Mesenchymal stem cell (in vitro differentiated cells and primary cell): ENCODE data around the gene PTER. TPM values are rescaled to one million over a fixed set of nuclear protein-coding genes. Genes with fewer than 3 reads are reported as not detected.
A peak's percentile ranks its signal among the peaks of the same experiment; 100 is the strongest.

Experiments
- DNase-seq: peaks from one replicate; pipeline ENCODE4 v3.0.0-alpha.2; 2013
- H2AFZ ChIP-seq: one replicate; pipeline ENCODE4 v1.6.1; 2013; ENCODE audit warnings: low read depth, mild to moderate bottlenecking, control low read depth, inconsistent platforms, low read length, moderate library complexity
- H2AK5ac ChIP-seq: 2 replicates; pipeline ENCODE4 v1.6.1; 2013; ENCODE audit warnings: low read length, moderate library complexity, mild to moderate bottlenecking, inconsistent platforms; ENCODE audit not compliant: severe bottlenecking
- H2BK120ac ChIP-seq: one replicate; pipeline ENCODE4 v1.6.1; 2013; ENCODE audit warnings: low read depth, mild to moderate bottlenecking, inconsistent platforms, low read length, moderate library complexity
- H2BK12ac ChIP-seq, 2 experiments: one replicate each; pipeline ENCODE4 v1.6.1; 2013; ENCODE audit warnings: inconsistent platforms in 2 of 2, low read length in 2 of 2, mild to moderate bottlenecking in 2 of 2, moderate library complexity in 2 of 2, control low read depth in 1 of 2
- H2BK15ac ChIP-seq: one replicate; pipeline ENCODE4 v1.6.1; 2013; ENCODE audit warnings: mild to moderate bottlenecking, low read depth, inconsistent platforms; ENCODE audit not compliant: poor library complexity, severe bottlenecking
- H2BK5ac ChIP-seq: 2 replicates; pipeline ENCODE4 v1.6.1; 2013; ENCODE audit warnings: low read depth, mild to moderate bottlenecking, low read length, control low read depth, inconsistent platforms; ENCODE audit not compliant: poor library complexity, severe bottlenecking
- H3K14ac ChIP-seq, 2 experiments: one replicate each; pipeline ENCODE4 v1.6.1; 2013; ENCODE audit warnings: inconsistent platforms in 2 of 2, low read length in 2 of 2, control low read depth in 1 of 2, mild to moderate bottlenecking in 1 of 2, moderate library complexity in 1 of 2
- H3K18ac ChIP-seq, 2 experiments: one replicate each; pipeline ENCODE4 v1.6.1; 2013; ENCODE audit warnings: inconsistent platforms in 2 of 2, low read length in 2 of 2, control low read depth in 1 of 2, low read depth in 1 of 2, mild to moderate bottlenecking in 1 of 2
- H3K23ac ChIP-seq, 2 experiments: one replicate each; pipeline ENCODE4 v1.6.1; 2013; ENCODE audit warnings: inconsistent platforms in 2 of 2, low read length in 2 of 2, mild to moderate bottlenecking in 2 of 2, moderate library complexity in 2 of 2, control low read depth in 1 of 2
- H3K27ac ChIP-seq: 2 replicates; pipeline ENCODE4 v1.5.1; 2013; ENCODE audit warnings: mild to moderate bottlenecking, moderate library complexity, low read length, control low read depth, inconsistent platforms; ENCODE audit not compliant: poor library complexity, severe bottlenecking
- H3K27me3 ChIP-seq, 2 experiments: 2 replicates each; pipeline versions ENCODE4 v1.6.1 to v1.7.0; 2013; ENCODE audit warnings: low read length in 2 of 2, mild to moderate bottlenecking in 2 of 2, moderate library complexity in 2 of 2, control low read depth in 1 of 2, inconsistent platforms in 1 of 2; ENCODE audit not compliant: control insufficient read depth in 1 of 2, insufficient read depth in 1 of 2
- H3K36me3 ChIP-seq, 2 experiments: 2 replicates each; pipeline versions ENCODE4 v1.6.1 to v1.7.0; 2013; ENCODE audit warnings: low read length in 2 of 2, control low read depth in 1 of 2, inconsistent platforms in 1 of 2, low read depth in 1 of 2, mild to moderate bottlenecking in 1 of 2; ENCODE audit not compliant: insufficient read depth in 2 of 2, control insufficient read depth in 1 of 2
- H3K4ac ChIP-seq, 2 experiments: one replicate each; pipeline ENCODE4 v1.6.1; 2013; ENCODE audit warnings: inconsistent platforms in 2 of 2, low read length in 2 of 2, mild to moderate bottlenecking in 2 of 2, moderate library complexity in 2 of 2, control low read depth in 1 of 2, low read depth in 1 of 2
- H3K4me1 ChIP-seq: 2 replicates; pipeline ENCODE4 v1.6.1; 2013; ENCODE audit warnings: low read depth, low read length, control low read depth; ENCODE audit not compliant: control insufficient read depth, insufficient read depth
- H3K4me2 ChIP-seq: 2 replicates; pipeline ENCODE4 v1.6.1; 2013; ENCODE audit warnings: low read length, mild to moderate bottlenecking, inconsistent platforms; ENCODE audit not compliant: poor library complexity, severe bottlenecking
- H3K4me3 ChIP-seq, 2 experiments: 2 replicates each; pipeline versions ENCODE4 v1.5.1 to v1.7.0; 2013; ENCODE audit warnings: low read length in 2 of 2, mild to moderate bottlenecking in 2 of 2, control low read depth in 1 of 2, low read depth in 1 of 2; ENCODE audit not compliant: insufficient read depth in 1 of 2
- H3K79me1 ChIP-seq: replicated peaks from 2 replicates; pipeline ENCODE4 v1.6.1; 2013; ENCODE audit warnings: mild to moderate bottlenecking, control low read depth, low read length, inconsistent platforms; ENCODE audit not compliant: poor library complexity, severe bottlenecking
- H3K9ac ChIP-seq: 2 replicates; pipeline ENCODE4 v1.7.0; 2013; ENCODE audit warnings: mild to moderate bottlenecking, low read length, moderate library complexity
- H3K9me3 ChIP-seq: 2 replicates; pipeline ENCODE4 v1.7.0; 2013; ENCODE audit warnings: mild to moderate bottlenecking, low read length; ENCODE audit not compliant: control insufficient read depth
- H4K8ac ChIP-seq: one replicate; pipeline ENCODE4 v1.6.1; 2013; ENCODE audit warnings: inconsistent platforms, mild to moderate bottlenecking, low read length, moderate library complexity
- H4K91ac ChIP-seq: one replicate; pipeline ENCODE4 v1.6.1; 2013; ENCODE audit warnings: mild to moderate bottlenecking, low read length, inconsistent platforms
- WGBS: methylation state at CpG from one replicate; pipeline ENCODE4 v1.1.7; 2013; ENCODE audit warnings: mixed read lengths; 5-methylcytosine and 5-hydroxymethylcytosine counted together
- small RNA-seq: library from polyadenylated mRNA; stranded (forward); fragments of <200 nt; extraction: miRNeasy Mini kit (QIAGEN cat#:217004); gene quantifications from one replicate; pipeline ENCODE3, GENCODE V24; 2013; ENCODE audit warnings: low read depth

The PTER gene

DNA sequence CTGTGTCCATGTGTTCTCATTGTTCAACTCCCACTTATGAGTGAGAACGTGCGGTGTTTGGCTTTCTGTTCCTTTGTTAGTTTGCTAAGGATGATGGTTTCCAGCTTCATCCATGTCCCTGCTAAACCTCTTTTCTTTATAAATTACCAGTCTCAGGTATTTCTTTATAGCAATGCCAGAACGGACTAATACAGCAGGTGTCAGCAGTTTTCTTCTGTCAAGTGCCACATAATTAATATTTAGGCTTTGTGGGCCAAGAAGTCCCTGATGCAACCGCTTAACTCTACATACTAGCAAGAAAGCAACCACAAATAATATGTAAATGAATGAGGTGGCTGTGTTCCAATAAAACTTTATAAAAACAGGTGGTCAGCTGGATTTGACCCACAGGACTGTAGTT is 111.2 kb downstream of the PTER start:
- no peak overlapping the region for H4K91ac ChIP-seq
- H2AK5ac ChIP-seq, result no peak overlapping the region
- no peak overlapping the region for H2AFZ ChIP-seq
- no peak overlapping the region for H3K27ac ChIP-seq
- H3K4me2 ChIP-seq, result no peak overlapping the region
- no peak overlapping the region for H3K9ac ChIP-seq
- no peak overlapping the region for H2BK12ac ChIP-seq
- no peak overlapping the region for H2BK5ac ChIP-seq
- no peaks in the 10 kb centered on the region for H3K4me1 ChIP-seq
- no peak overlapping the region for H3K14ac ChIP-seq
- no peak overlapping the region for H3K23ac ChIP-seq
- no peak for DNase-seq
- H3K18ac ChIP-seq, result no peak overlapping the region
- peaks cover 0 to 26% of the 10 kb centered on the region in 2 experiments for H3K27me3 ChIP-seq
- H3K4ac ChIP-seq, result no peak overlapping the region
- no peak overlapping the region for H3K4me3 ChIP-seq
- no peak overlapping the region for H4K8ac ChIP-seq
- no peak overlapping the region for H2BK15ac ChIP-seq
- no peaks in the 10 kb centered on the region for H3K79me1 ChIP-seq
- 90% methylated on average over 3 of the region's 4 CpGs for WGBS
- H3K36me3 ChIP-seq, result no peaks in the 10 kb centered on the region
- no peaks in the 10 kb centered on the region for H3K9me3 ChIP-seq
- no peak overlapping the region for H2BK120ac ChIP-seq

DNA sequence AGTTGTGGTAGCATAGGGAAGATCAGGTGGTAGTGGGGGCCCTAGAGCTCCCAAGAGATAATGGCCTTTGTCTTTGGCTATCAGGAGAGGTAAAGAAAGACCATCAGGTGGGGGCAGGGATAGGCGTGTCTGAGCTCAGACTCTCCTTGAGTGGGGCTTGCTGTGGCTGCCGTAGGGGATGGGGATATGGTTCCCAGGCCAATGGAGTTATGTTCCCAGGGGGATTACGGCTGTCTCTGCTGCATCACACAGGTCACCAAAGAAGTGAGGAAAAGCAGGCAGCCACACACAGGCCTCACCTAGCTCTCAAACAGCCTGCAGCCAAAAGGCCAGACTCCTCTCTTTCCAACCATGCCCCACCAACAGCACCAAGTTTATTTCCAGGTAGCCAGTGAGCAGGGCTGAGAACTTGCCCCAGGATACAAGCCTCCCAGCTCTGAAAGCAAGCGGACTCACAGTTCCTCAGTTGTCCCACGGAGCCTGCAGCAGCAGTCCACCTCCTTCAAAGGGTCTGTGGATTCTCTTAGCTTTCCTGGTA is 122.5 kb downstream of the PTER start:
- Histone ChIP-seq H3K4me3 (no peak overlapping the region), H4K8ac (no peak overlapping the region), H2BK15ac (no peak overlapping the region), H2BK12ac (no peak overlapping the region), H3K4me1 (no peaks in the 10 kb centered on the region), H3K9ac (no peak overlapping the region), H3K4ac (no peak overlapping the region), H3K14ac (no peak overlapping the region), H2BK5ac (no peak overlapping the region), H3K18ac (no peak overlapping the region), H2BK120ac (no peak overlapping the region), H2AK5ac (no peak overlapping the region), H3K79me1 (no peaks in the 10 kb centered on the region), H3K36me3 (no peaks in the 10 kb centered on the region), H3K9me3 (no peaks in the 10 kb centered on the region), H4K91ac (peak overlapping the region; percentile 20), H3K23ac (no peak overlapping the region), H3K4me2 (no peak overlapping the region), H3K27me3 (no peaks in the 10 kb centered on the region), H2AFZ (no peak overlapping the region), H3K27ac (no peak overlapping the region)
- DNase-seq, result no peak
- WGBS, result 69% methylated on average over 5 of the region's 5 CpGs

DNA sequence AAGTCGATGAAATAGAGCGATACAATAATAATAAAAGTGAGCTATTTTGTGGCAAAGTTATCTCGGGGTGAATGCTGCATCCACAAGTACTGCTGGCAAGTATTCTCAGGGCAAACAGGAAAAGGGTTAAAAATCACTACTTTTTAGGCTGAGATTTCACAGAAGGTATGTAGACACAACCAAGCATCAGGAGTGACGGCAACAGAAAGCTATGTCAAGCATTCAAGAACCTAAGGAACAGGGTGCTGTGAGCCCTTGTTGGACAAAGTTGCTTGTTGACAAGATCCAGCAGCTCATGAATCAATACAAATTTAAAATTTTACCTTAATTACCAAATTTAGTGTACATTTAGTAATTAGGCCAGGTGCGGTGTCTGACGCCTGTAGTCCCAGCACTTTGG is 126.1 kb downstream of the PTER start:
- H2BK120ac ChIP-seq, result no peak overlapping the region
- H3K23ac ChIP-seq, result no peak overlapping the region
- no peak for DNase-seq
- no peak overlapping the region for H4K8ac ChIP-seq
- H2BK15ac ChIP-seq, result no peak overlapping the region
- no peak overlapping the region for H2BK5ac ChIP-seq
- no peaks in the 10 kb centered on the region for H3K9me3 ChIP-seq
- no peak overlapping the region for H3K27ac ChIP-seq
- H3K4ac ChIP-seq, result no peak overlapping the region
- 86% methylated on average over 6 of the region's 6 CpGs for WGBS
- peaks cover 0 to 6% of the 10 kb centered on the region in 2 experiments for H3K27me3 ChIP-seq
- H3K36me3 ChIP-seq, result no peaks in the 10 kb centered on the region
- H2AK5ac ChIP-seq, result no peak overlapping the region
- H3K4me2 ChIP-seq, result no peak overlapping the region
- H2BK12ac ChIP-seq, result no peak overlapping the region
- H4K91ac ChIP-seq, result no peak overlapping the region
- no peaks in the 10 kb centered on the region for H3K4me1 ChIP-seq
- H3K79me1 ChIP-seq, result no peaks in the 10 kb centered on the region
- H3K18ac ChIP-seq, result no peak overlapping the region
- no peak overlapping the region for H2AFZ ChIP-seq
- no peak overlapping the region for H3K9ac ChIP-seq
- no peak overlapping the region for H3K4me3 ChIP-seq
- no peak overlapping the region for H3K14ac ChIP-seq

Small RNA genes within 50 kb of the gene (small RNA-seq; reads per million reads assigned to genes)
- not detected for gene RNU2-18P
